GM21381 (cell line): ENCODE measurements around the gene PPM1L.
"Not testable (repeated sequence)": the region's sequence is repeated elsewhere in the genome, so short reads cannot be mapped to it uniquely, and the experiment has no call there.

Experiments used
- ATAC-seq: cut with Tn5 transposase; IDR thresholded peaks from one replicate; pipeline ENCODE4 v1.9.1; 2021; ENCODE audit warnings: mild to moderate bottlenecking, moderate library complexity; ENCODE audit not compliant: unreplicated experiment

Gene PPM1L

GRCh38 chr3:160977773-160978172, 221.7 kb downstream of the PPM1L start:
- no peak for ATAC-seq

GRCh38 chr3:160980740-160981139, 224.7 kb downstream of the PPM1L start:
- ATAC-seq = peak; percentile 57

- peak; percentile 83 for ATAC-seq
These were observed 225.3 kb downstream of the PPM1L start for GRCh38 chr3:160981217-160981938.

GRCh38 chr3:160982491-160982890, 226.5 kb downstream of the PPM1L start:
- ATAC-seq = no peak

- not testable (repeated sequence) for ATAC-seq
These were observed 227.9 kb downstream of the PPM1L start for GRCh38 chr3:160983900-160984299.

GRCh38 chr3:160986069-160986468, 230.0 kb downstream of the PPM1L start:
- ATAC-seq = no peak

GRCh38 chr3:160987982-160988964, 232.2 kb downstream of the PPM1L start:
- ATAC-seq = no peak

GRCh38 chr3:160990446-160990845, 234.4 kb downstream of the PPM1L start:
- no peak for ATAC-seq

- ATAC-seq = no peak
These were observed 236.7 kb downstream of the PPM1L start for GRCh38 chr3:160992712-160993111.

GRCh38 chr3:160996811-160997210, 240.8 kb downstream of the PPM1L start:
- no peak for ATAC-seq

GRCh38 chr3:160998581-160998980, 242.6 kb downstream of the PPM1L start:
- ATAC-seq = no peak

GRCh38 chr3:160999274-160999673, 243.2 kb downstream of the PPM1L start:
- ATAC-seq = no peak

- no peak for ATAC-seq
These were observed 252.1 kb downstream of the PPM1L start for GRCh38 chr3:161008086-161008485.

- ATAC-seq = not testable (repeated sequence)
These were observed 254.1 kb downstream of the PPM1L start for GRCh38 chr3:161010151-161010550.

GRCh38 chr3:161014843-161015749, 259.1 kb downstream of the PPM1L start:
- no peak for ATAC-seq

GRCh38 chr3:161016417-161017313, 260.6 kb downstream of the PPM1L start:
- no peak for ATAC-seq

GRCh38 chr3:161017971-161018370, 261.9 kb downstream of the PPM1L start:
- no peak for ATAC-seq

GRCh38 chr3:161020256-161020655, 264.2 kb downstream of the PPM1L start:
- ATAC-seq = no peak

- ATAC-seq = no peak
These were observed 269.9 kb downstream of the PPM1L start for GRCh38 chr3:161025911-161026310.
